RWPE2 (cell line): Measurements from ENCODE around the gene STAB1.

Experiments used
- ATAC-seq: fragments of 200-7000 bp; cut with Tn5 transposase; 3 replicates; pipeline ENCODE4 v1.9.1; 2021; ENCODE audit warnings: low read depth
- DNase-seq: peaks from one replicate; pipeline ENCODE4 v3.0.0-alpha.2; 2020; ENCODE audit warnings: low spot score
- H3K27ac ChIP-seq: fragments of 450-650 bp; 2 replicates; pipeline ENCODE4 v1.5.1; 2017; ENCODE audit warnings: mild to moderate bottlenecking; ENCODE audit not compliant: poor library complexity, severe bottlenecking
- H3K27me3 ChIP-seq: fragments of 250-450 bp; sonication (Bioruptor Pico); 2 replicates; pipeline ENCODE4 v1.5.1; 2021; ENCODE audit warnings: mild to moderate bottlenecking, moderate library complexity; ENCODE audit not compliant: insufficient read depth, poor library complexity, severe bottlenecking
- H3K36me3 ChIP-seq: fragments of 250-450 bp; sonication (Bioruptor Pico); 2 replicates; pipeline ENCODE4 v1.5.1; 2020; ENCODE audit warnings: low read depth, mild to moderate bottlenecking, moderate library complexity
- H3K4me1 ChIP-seq: fragments of 250-450 bp; sonication (Bioruptor Pico); 2 replicates; pipeline ENCODE4 v1.5.1; 2021; ENCODE audit warnings: mild to moderate bottlenecking, moderate library complexity; ENCODE audit not compliant: insufficient read depth, poor library complexity, severe bottlenecking
- H3K4me3 ChIP-seq: fragments of 250-450 bp; sonication (Bioruptor Pico); 2 replicates; pipeline ENCODE4 v1.5.1; 2021; ENCODE audit warnings: mild to moderate bottlenecking, moderate library complexity; ENCODE audit not compliant: severe bottlenecking
- H3K9me3 ChIP-seq: fragments of 250-450 bp; sonication (Bioruptor Pico); 2 replicates; pipeline ENCODE4 v1.5.1; 2021; ENCODE audit warnings: mild to moderate bottlenecking, moderate library complexity; ENCODE audit not compliant: severe bottlenecking
- CTCF ChIP-seq: fragments of 450-650 bp; IDR thresholded peaks from one replicate; pipeline ENCODE4 v1.5.1; 2017; ENCODE audit warnings: mild to moderate bottlenecking, moderate library complexity; ENCODE audit not compliant: poor library complexity, severe bottlenecking

Gene STAB1

GRCh38 chr3:52517796-52518722 lies 22.9 kb downstream of the STAB1 start:
- no peak for TF ChIP-seq CTCF
- Histone ChIP-seq H3K9me3 (no peaks in the 10 kb centered on the region), H3K4me1 (no peaks in the 10 kb centered on the region), H3K4me3 (no peak overlapping the region), H3K27me3 (no peaks in the 10 kb centered on the region), H3K27ac (no peak overlapping the region), H3K36me3 (no peaks in the 10 kb centered on the region)
- no peak for DNase-seq
- ATAC-seq = no peak

- peaks cover 8% of the 10 kb centered on the region for H3K36me3 ChIP-seq
- H3K4me3 ChIP-seq = no peak overlapping the region
- no peak for DNase-seq
- peak; percentile 56 for ATAC-seq
- no peak overlapping the region for H3K27ac ChIP-seq
- TF ChIP-seq CTCF = no peak
- no peaks in the 10 kb centered on the region for H3K9me3 ChIP-seq
- no peaks in the 10 kb centered on the region for H3K27me3 ChIP-seq
- H3K4me1 ChIP-seq = no peaks in the 10 kb centered on the region
These were observed 23.7 kb downstream of the STAB1 start for GRCh38 chr3:52518723-52519444.

GRCh38 chr3:52519445-52520140 lies 24.5 kb downstream of the STAB1 start:
- no peak overlapping the region for H3K4me3 ChIP-seq
- no peaks in the 10 kb centered on the region for H3K9me3 ChIP-seq
- peaks cover 15% of the 10 kb centered on the region for H3K36me3 ChIP-seq
- H3K4me1 ChIP-seq = no peaks in the 10 kb centered on the region
- no peak overlapping the region for H3K27ac ChIP-seq
- DNase-seq (no peak), ATAC-seq (no peak)
- no peaks in the 10 kb centered on the region for H3K27me3 ChIP-seq
- TF ChIP-seq CTCF = no peak

- Histone ChIP-seq H3K9me3 (no peaks in the 10 kb centered on the region), H3K4me1 (no peaks in the 10 kb centered on the region), H3K27me3 (no peaks in the 10 kb centered on the region), H3K36me3 (peaks cover 16% of the 10 kb centered on the region), H3K27ac (no peak overlapping the region), H3K4me3 (no peak overlapping the region)
- ATAC-seq (no peak), DNase-seq (no peak)
- TF ChIP-seq CTCF = no peak
These were observed 25.1 kb downstream of the STAB1 start for GRCh38 chr3:52520141-52520667.
